HG03565 (cell line): Measurements from ENCODE around the gene ZNF792.
"Not testable (repeated sequence)": the region's sequence is repeated elsewhere in the genome, so short reads cannot be mapped to it uniquely, and the experiment has no call there.

Experiments used
- ATAC-seq: cut with Tn5 transposase; IDR thresholded peaks from one replicate; pipeline ENCODE4 v1.9.1; 2021; ENCODE audit warnings: mild to moderate bottlenecking, moderate library complexity; ENCODE audit not compliant: unreplicated experiment

Gene ZNF792

DNA sequence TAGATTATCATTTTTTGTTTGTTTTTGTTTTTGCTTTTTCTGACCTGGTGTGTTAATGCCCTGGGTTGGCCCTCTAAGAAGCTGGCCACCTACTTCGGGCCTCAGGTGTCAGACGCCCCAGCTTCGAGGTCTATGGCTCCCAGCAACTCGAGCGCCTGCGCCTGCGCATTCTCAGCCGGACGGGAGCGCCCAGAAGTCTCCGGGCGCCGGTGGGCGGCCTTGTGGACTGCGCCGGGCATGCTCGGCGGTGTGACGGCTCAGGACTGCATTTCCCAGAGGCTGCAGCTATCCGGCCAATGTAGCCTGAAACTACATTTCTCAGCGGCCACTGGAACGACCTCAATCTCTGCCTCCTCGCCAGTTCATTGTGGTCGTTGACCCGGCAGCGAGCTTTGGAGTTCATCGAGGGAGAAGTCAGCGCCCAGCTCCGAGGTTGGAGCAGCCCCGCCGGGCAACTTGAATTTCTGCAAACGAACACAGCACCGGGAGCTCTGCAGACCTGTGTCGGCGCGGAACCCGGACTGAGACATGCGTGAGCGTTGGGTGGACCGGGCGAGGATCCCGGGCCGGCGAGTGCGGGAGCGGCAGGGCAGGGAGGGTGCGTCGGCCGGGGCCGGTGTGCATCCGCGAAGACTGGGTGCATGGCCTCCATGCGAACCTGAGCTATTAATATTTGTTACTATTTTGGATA, 37.2 kb downstream of the ZNF792 start, which contains the start of gene ZNF30:
ZNF30 (plus strand) TSS at position 219 of the 691 bp plus-strand sequence. CDS start 3,045 bp downstream, outside the sequence.
- peak; percentile 93 for ATAC-seq

DNA sequence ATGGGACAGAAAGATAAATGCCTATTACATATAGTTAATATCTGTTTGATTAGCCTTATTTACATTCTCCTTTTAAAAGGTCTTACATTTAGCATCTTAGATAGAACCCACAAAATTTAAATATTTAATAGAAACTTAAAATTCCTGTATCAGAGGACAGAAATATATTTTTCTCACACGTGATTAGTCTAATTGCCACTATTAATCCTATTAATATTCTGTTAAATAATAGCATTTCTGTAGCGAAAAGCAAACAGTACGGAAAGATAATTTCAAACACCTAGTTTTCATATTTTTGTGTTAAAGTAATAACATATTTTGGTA, 37.7 kb downstream of the ZNF792 start:
- no peak for ATAC-seq

DNA sequence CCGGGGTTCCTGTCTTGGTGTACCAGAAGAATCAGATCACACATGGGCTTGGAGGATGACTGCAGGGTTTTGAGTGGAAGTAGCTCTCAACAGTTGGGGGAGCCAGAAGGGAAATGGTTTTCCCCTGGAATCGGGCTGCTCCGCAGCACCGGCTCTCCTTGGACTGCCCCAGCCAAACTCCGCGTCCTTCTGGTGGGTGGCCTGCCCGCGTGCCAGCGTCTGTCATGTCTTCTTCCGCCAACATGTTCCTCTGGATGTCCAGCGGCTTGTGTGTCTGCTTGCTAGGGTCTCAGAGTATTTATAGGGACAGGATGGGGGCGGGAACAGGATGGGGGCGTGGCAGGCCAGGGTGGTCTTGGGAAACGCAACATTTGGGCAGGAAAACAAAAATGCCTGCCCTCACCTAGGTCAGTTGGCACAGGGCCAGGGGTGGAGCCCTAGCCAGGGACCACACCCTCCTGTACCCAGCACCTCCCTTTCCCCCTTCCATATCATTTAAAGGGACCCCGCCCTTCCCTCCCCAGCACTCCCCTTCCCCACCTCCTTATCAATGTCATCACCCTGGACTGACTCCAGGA, 38.7 kb downstream of the ZNF792 start:
- no peak for ATAC-seq

- ATAC-seq, result not testable (repeated sequence)
These were observed 43.8 kb downstream of the ZNF792 start for GRCh38 chr19:34920090-34920786.

- ATAC-seq, result no peak
These were observed 45.8 kb downstream of the ZNF792 start for GRCh38 chr19:34918190-34918589.

DNA sequence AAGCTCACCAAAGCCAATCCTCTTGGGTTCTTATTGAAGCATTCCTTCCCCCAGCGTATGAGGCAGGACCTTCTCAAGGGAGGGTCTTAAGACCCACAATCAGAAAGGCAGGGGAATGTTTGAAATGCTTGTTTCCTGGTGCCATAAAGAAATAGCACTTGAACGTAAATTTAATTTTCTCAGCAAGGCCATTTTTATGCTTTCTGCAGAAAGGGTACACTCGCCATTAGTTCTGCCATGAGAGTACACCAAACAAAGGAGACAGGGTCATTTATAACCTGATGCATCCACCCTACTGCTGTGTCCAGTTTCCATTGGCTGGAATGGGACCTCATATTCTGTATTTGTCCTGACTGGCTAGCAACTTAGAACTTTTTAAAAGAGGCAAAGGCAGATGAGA, 46.9 kb downstream of the ZNF792 start:
- not testable (repeated sequence) for ATAC-seq

DNA sequence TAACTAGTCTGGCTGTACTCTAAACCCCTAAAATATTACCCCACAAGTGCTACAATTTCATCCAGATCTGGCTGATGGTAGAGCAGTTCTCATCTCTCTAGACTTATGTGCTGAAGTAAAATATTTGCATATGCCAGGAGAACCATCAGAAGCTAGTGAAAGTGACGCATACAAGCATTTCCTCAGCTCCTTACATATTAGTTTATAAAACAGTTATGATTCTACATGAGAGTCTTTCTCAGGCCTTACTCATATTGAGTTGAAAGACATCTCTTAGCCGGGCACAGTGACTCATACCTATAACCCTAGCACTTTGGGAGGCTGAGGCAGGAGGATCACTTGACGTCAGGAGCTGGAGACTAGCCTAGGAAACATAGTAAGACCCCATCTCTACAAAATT, 53.3 kb downstream of the ZNF792 start:
- no peak for ATAC-seq
